ENCODE results near the gene GSX2. TPM values are rescaled to one million over a fixed set of nuclear protein-coding genes. Genes with fewer than 3 reads are reported as not detected.

GSX2 gene
- total RNA-seq, 2 experiments from 2014 or later, result not detected

DNA sequence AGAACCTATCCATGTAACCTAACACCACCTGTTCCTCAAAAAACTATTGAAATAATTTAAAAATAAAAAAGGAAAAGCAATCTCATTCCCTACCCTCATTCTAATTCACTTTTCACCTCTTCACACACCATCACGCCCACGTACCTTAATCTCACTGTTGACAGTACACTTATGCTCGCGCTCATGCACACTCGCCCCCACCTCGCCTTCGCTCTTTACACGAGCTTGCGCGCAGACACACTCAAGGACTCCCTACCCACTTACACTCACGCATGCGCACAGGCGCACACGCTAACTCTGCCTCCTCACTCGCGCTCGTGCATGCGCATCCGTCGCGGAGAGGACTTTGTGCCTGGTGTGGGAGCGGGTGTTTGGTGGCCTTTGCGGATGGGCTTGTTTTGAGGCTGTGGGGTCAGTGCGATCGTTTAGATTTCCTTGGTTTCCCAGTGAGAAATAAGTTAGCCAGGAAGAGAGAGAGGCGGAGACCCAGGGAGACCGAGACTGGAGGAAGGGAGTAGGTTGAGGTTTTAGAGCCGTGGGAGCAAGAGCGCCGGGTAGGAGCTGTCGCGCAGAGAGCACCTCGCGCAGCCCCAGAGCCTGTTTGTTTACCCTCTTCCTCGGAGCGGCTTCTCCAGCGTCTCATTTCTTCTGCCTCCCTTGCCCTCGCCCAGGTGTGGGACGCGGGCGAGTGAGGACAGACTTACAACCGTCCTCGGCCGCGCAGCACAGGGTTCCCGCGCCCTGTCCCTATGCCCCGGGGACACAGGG lies 8.1 kb upstream of the GSX2 start:
- peak; percentile 66 to 93 (median 80) for DNase-seq
- TF ChIP-seq, protein P1, sequence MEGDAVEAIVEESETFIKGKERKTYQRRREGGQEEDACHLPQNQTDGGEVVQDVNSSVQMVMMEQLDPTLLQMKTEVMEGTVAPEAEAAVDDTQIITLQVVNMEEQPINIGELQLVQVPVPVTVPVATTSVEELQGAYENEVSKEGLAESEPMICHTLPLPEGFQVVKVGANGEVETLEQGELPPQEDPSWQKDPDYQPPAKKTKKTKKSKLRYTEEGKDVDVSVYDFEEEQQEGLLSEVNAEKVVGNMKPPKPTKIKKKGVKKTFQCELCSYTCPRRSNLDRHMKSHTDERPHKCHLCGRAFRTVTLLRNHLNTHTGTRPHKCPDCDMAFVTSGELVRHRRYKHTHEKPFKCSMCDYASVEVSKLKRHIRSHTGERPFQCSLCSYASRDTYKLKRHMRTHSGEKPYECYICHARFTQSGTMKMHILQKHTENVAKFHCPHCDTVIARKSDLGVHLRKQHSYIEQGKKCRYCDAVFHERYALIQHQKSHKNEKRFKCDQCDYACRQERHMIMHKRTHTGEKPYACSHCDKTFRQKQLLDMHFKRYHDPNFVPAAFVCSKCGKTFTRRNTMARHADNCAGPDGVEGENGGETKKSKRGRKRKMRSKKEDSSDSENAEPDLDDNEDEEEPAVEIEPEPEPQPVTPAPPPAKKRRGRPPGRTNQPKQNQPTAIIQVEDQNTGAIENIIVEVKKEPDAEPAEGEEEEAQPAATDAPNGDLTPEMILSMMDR (IDR thresholded peaks at IDR 0.05), result no peak
- Mint-ChIP-seq H3K27ac (no peak overlapping the region), H3K36me3 (ENCODE audit: low read depth) (no peaks in the 10 kb centered on the region), H3K4me3 (peak overlapping the region; percentile 88), H3K9me3 (no peaks in the 10 kb centered on the region), H3K4me1 (ENCODE audit: low read depth) (peaks cover 32% of the 10 kb centered on the region), H3K27me3 (peaks cover 62% of the 10 kb centered on the region)
- H3K36me3 ChIP-seq (ENCODE audit: insufficient read depth, low read length), result no peaks in the 10 kb centered on the region
- peaks cover 49 to 53% of the 10 kb centered on the region in 2 experiments for H3K27me3 ChIP-seq (ENCODE audit: control insufficient read depth in 1 of 2, insufficient read depth in 2 of 2, low read length in 2 of 2)
- H3K27ac ChIP-seq (ENCODE audit: low read depth in 1 of 2, low read length in 2 of 2), result no peak overlapping the region
- intact Hi-C loops (cut with DNase I, micrococcal nuclease), result loop anchor here (2.0 to 10.0 kb wide), 2 partner anchors 27 to 1227 kb away; partner anchors contain the start of genes CHIC2 (in 1 of the 2) and RASL11B (in 1 of the 2)
- peak; percentile 93 for ATAC-seq (ENCODE audit: poor library complexity)
- peaks cover 0 to 10% of the 10 kb centered on the region in 2 experiments for H3K9me3 ChIP-seq (ENCODE audit: control insufficient read depth in 1 of 2, insufficient read depth in 1 of 2, low read length in 2 of 2)
- peak overlapping the region; percentile 63 for H3K4me3 ChIP-seq (ENCODE audit: low read length)
- ChIA-PET CTCF (interaction anchor here (1.0 kb wide), 1 partner anchor 17 kb away, joined by 3 read pairs; no protein-coding TSS in a partner anchor), POLR2A (interaction anchor here (0.6 to 0.9 kb wide), 3 partner anchors 26 to 36 kb away, joined by 3 to 4 read pairs (median 3); no protein-coding TSS in a partner anchor)
- H3K4me1 ChIP-seq (ENCODE audit: insufficient read depth, low read length), result peaks cover 30% of the 10 kb centered on the region

DNA sequence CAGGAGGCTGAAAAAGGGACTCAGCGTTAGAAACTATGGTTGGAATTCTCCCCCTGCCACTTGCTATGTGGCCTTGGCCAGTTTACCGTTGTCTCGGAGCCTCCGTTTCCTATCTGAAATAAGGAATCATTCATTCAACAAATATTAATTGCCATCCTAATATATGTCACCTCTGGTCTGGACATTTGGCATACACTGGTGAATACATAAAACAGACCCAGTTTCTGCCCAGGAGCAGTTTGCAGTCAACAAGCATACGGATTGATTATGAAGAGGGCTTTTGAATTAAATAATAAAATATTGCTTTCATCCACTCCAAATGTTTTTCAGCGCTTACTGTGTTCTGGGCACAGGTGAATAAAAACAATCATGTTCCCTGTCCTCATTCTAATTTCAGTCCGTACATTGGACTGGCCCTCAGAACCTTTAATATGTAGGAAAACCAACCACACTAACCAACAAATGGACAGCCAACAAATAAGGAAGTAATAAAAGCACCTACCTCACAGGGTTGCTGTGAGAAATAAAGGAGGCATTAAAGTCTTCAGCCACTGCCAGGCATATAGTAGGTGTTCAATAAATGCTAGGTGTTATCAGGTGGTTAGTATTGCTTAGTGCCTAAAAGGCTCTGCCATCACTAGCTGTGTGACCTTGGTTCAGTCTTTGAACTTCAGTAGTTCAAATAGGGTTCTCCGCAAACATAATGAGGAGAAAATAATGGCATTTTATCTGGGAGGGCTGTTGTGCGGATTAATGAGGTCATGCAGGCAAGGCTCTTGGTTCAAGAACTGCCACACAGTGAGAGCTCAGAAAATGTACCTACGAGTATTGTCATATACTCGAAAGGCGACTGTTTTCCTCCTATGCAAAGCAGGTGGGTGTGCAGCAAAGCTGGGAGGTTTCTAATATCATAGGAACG lies 7.3 kb upstream of the GSX2 start:
- Histone ChIP-seq H3K36me3 (ENCODE audit: insufficient read depth, low read length) (no peaks in the 10 kb centered on the region), H3K27me3 (ENCODE audit: control insufficient read depth in 1 of 2, insufficient read depth in 2 of 2, low read length in 2 of 2) (peaks cover 58 to 61% of the 10 kb centered on the region in 2 experiments), H3K4me1 (ENCODE audit: insufficient read depth, low read length) (peaks cover 30% of the 10 kb centered on the region), H3K27ac (ENCODE audit: low read depth in 1 of 2, low read length in 2 of 2) (no peak overlapping the region), H3K4me3 (ENCODE audit: low read length) (peak overlapping the region; percentile 63), H3K9me3 (ENCODE audit: control insufficient read depth in 1 of 2, insufficient read depth in 1 of 2, low read length in 2 of 2) (peaks cover 0 to 10% of the 10 kb centered on the region in 2 experiments)
- TF ChIP-seq, protein P1 (IDR thresholded peaks at IDR 0.05), result no peak
- intact Hi-C loops (cut with DNase I, micrococcal nuclease), result loop anchor here (1.0 to 10.0 kb wide), 3 partner anchors 25 to 1228 kb away; partner anchors contain the start of genes CHIC2 (in 1 of the 2) and RASL11B (in 1 of the 2)
- CTCF ChIA-PET, result no interaction called here
- Mint-ChIP-seq H3K36me3 (ENCODE audit: low read depth) (no peaks in the 10 kb centered on the region), H3K27me3 (peaks cover 71% of the 10 kb centered on the region), H3K9me3 (no peaks in the 10 kb centered on the region), H3K27ac (no peak overlapping the region), H3K4me1 (ENCODE audit: low read depth) (peaks cover 32% of the 10 kb centered on the region), H3K4me3 (peak overlapping the region; percentile 88)
- POLR2A ChIA-PET, result interaction anchor here (0.6 to 1.0 kb wide), 3 partner anchors 29 to 76 kb away, joined by 3 to 8 read pairs (median 4); partner anchors contain the start of gene CHIC2
- no peak for DNase-seq
- no peak for ATAC-seq (ENCODE audit: poor library complexity)
